GM18498 (cell line): ENCODE measurements around the gene MROH2B.

Experiments
- ATAC-seq: cut with Tn5 transposase; IDR thresholded peaks from one replicate; pipeline ENCODE4 v1.9.1; 2021; ENCODE audit warnings: mild to moderate bottlenecking, moderate library complexity; ENCODE audit not compliant: unreplicated experiment

The MROH2B gene

GRCh38 chr5:41071242-41071641 lies at the start of gene MROH2B:
Gene MROH2B, minus strand, starts transcription at chr5:41071342. Its CDS starts 490 bp downstream, at chr5:41070852.
- no peak for ATAC-seq

GRCh38 chr5:41120600-41120999 lies 49.5 kb upstream of the MROH2B start:
- ATAC-seq, result no peak

GRCh38 chr5:41118177-41118576 lies 47.0 kb upstream of the MROH2B start:
- no peak for ATAC-seq

- no peak for ATAC-seq
These were observed 44.1 kb upstream of the MROH2B start for GRCh38 chr5:41115281-41115680.

- ATAC-seq, result no peak
These were observed 41.6 kb upstream of the MROH2B start for GRCh38 chr5:41112486-41113455.

- no peak for ATAC-seq
These were observed 38.0 kb upstream of the MROH2B start for GRCh38 chr5:41109186-41109585.

- ATAC-seq, result no peak
These were observed 31.2 kb upstream of the MROH2B start for GRCh38 chr5:41102341-41102740.

GRCh38 chr5:41097642-41098041 lies 26.5 kb upstream of the MROH2B start:
- ATAC-seq, result no peak

- no peak for ATAC-seq
These were observed 24.4 kb upstream of the MROH2B start for GRCh38 chr5:41095324-41096101.

- ATAC-seq, result no peak
These were observed 23.7 kb upstream of the MROH2B start for GRCh38 chr5:41094871-41095270.

GRCh38 chr5:41093803-41094202 lies 22.7 kb upstream of the MROH2B start:
- no peak for ATAC-seq

GRCh38 chr5:41087461-41087860 lies 16.3 kb upstream of the MROH2B start:
- no peak for ATAC-seq

GRCh38 chr5:41083306-41083705 lies 12.2 kb upstream of the MROH2B start:
- ATAC-seq, result no peak

GRCh38 chr5:41071975-41072374 lies 833 bp upstream of the MROH2B start:
- ATAC-seq, result no peak

- ATAC-seq, result no peak
These were observed 3.2 kb downstream of the MROH2B start for GRCh38 chr5:41067714-41068568.

- ATAC-seq, result no peak
These were observed 5.3 kb downstream of the MROH2B start for GRCh38 chr5:41065691-41066335.

- ATAC-seq, result no peak
These were observed 13.2 kb downstream of the MROH2B start for GRCh38 chr5:41057940-41058339.

GRCh38 chr5:41057231-41057630 lies 13.9 kb downstream of the MROH2B start:
- no peak for ATAC-seq

- ATAC-seq, result no peak
These were observed 22.2 kb downstream of the MROH2B start for GRCh38 chr5:41048986-41049385.

- ATAC-seq, result no peak
These were observed 27.9 kb downstream of the MROH2B start for GRCh38 chr5:41043109-41043747.
